GM18868 (cell line): ENCODE measurements around the gene TNFSF8.

Source experiments
- ATAC-seq: cut with Tn5 transposase; IDR thresholded peaks from one replicate; pipeline ENCODE4 v1.9.1; 2021; ENCODE audit warnings: mild to moderate bottlenecking, moderate library complexity; ENCODE audit not compliant: unreplicated experiment

The TNFSF8 gene

DNA sequence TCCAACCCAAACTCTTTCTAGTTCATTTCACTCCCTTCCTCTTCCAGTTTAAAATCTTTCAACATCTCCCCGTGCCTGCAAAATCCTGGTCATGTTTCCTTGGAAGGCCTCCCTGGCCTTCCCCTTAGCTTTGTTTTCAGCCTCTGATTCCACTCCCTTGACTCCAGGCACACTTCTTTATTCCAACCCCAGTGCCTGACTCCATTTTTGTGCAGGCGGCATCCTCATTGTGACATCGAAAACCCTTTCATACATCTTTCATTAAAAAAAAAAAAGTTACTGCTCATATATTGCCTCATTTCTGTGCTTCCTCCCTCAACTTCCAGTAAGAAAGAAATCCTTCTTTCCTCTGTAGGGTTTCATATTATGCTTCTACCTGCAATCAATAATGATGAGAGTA, 7.1 kb upstream of the TNFSF8 start:
- no peak for ATAC-seq

DNA sequence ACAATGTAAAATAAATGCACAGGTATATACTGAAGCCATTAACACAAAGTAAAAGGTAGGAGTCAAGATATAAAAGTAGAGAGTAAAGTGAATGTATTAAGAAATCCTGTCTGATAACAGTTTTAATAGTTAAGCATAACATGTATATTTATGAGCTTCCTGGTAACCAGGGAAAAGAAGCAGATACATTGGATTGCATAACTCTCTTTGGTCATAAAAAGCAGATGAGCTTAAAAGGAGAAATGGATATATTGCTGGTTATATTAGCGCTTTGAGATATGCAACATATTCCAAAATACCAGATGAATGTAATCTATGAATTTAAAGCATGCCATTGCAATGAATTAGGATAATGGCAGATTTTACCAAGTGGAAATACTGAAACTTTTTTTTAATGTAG, 6.2 kb upstream of the TNFSF8 start:
- ATAC-seq = no peak

DNA sequence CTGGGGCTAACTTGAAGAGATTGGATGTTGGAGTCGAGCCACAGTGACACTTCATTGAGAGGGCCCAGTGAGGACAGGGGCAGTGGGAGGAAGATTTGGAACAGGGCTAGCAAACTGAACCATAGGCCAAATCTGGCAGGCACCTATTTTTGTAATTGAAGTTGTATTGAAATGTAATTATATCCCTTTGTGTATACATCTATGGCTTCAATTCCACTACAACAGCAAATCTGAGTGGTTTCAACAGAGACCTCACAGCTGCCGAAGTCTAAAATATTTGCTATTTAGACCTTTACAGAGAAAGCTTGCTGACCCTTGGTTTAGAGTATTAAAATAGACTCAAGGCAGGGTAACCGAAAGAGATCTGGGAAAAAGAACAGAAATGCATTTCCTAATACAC, 4.7 kb upstream of the TNFSF8 start:
- no peak for ATAC-seq

DNA sequence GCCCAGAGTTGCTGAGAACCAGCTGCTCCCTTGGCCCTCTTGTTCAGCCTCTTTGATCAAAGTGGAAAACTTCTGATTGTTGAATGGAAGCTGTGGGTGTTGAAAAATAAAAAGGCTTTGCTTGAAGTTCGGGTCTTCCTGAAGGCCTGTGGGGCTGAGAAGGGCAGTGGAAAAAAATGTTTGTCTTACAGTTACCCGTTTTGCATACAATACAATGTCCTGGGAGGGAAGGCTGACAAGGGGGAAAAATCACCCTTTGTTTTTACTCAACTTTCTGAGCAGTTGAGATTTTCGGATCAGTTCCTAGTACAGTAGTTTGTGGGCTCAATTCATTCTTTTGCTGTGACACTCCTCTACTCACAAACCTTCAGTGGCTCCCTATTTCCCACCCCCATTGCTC, 2.1 kb upstream of the TNFSF8 start:
- no peak for ATAC-seq

DNA sequence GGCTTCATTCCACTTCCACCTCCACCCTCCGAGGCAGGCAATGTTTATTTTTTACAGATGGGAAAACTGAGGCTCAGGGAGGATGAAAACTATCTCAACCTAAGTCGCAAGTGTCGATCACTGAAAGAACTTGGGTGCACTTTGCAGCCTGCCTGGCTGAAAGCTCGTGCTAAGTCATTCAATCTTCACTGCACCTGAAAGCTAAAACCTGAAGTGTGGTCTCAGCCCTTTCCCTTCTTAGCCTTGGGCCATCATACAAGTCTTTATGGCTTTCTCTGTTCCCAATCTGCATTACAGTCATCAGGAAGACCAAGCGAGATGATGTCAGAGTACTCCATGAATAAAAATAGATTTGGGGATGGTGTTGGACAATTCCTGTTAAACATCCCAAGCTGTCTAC, 1.0 kb upstream of the TNFSF8 start:
- ATAC-seq = no peak

DNA sequence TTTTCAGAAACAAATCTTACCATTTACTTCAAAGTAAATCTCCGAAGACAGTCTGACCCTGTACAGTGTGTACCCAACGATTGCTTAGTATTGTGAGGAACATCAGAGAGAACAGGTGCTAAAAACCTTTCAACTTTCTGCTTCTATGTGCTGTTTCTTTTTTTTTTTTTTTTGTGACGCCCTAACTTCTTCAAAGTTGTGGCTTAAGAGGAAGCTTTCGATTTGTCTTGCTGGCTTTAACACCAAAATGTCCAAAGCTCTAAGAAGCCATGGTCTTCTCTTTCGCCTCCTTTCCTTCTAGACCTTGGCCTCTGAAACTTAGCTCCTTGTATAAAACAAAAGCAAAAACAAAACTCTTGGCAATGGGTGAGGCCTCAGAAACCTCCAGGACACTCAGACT, 1.2 kb downstream of the TNFSF8 start:
- ATAC-seq = no peak

DNA sequence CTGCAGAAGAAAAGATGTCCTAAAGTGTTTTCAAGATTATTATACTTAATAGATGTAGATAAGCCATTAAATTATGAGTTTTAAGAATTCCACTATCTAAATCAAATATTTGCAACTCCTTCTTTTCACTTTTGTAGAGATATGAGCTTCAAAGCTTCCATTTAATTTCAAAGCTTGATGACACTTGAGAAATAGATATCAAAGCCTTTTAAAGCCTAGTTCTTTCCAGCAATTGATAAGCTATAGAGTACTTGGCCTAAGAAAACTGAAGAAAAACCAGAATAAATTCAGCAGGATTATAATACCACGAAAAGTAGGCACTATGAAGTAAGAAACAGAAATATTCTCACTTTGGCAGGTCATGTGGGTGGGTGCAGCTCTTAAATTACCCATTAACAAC, 1.7 kb downstream of the TNFSF8 start:
- ATAC-seq = no peak

DNA sequence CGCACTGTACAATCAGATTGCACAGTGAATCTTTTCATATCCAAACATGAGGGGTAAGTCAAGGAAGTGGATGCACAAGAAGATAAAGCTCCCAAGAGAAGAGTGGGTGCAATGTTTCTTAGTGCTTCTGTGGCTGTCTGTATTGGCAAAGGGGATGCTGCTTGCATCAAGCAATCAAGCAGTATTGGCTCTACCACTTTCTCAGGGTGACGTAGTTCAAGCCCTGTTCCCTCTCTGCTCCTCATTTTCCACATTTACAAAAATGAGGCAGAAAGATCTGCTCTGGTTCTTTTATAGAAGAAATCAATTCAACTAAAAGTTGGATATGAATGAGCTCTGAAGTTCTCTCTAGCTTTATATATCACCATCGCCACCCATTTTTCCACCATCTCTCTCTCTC, 2.3 kb downstream of the TNFSF8 start:
- ATAC-seq = no peak

DNA sequence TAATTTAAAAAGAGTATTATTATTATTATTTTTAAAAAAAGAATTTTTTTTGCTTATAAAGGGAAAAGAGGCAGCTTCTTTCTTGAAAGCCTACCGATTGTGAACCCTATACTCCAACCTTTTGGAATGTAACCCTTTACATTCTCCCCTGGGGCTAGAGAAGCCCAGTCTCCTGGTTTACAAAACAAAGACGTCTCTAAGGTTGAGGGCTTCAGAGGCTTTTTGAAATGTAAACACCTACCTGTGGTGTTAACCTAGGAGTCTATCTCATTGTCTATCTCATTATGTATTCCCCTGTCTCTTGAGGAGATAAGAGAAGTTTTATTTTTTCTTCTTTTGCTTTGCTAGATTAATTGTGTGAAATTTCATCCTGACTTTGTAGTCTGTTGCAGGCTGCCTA, 4.7 kb downstream of the TNFSF8 start:
- ATAC-seq = no peak

DNA sequence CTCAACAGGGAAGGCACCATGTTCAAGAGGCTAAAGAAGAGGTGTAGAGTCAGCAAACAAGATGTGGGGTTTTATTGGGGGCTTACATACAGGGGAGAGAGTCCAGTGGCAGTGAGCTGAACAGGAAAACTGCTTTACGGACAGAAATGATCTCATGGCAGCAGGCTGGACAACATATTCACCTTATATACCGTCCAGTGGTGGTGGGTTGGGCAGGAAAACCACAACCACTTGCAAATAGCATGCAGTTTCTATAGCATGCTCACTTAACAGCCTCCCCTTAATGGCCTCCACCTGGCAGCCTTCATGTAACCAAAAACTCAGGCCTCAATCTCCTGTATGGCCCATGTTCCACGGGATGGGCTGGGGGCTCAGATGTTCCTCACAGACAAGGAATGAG, 5.4 kb downstream of the TNFSF8 start:
- ATAC-seq = no peak

DNA sequence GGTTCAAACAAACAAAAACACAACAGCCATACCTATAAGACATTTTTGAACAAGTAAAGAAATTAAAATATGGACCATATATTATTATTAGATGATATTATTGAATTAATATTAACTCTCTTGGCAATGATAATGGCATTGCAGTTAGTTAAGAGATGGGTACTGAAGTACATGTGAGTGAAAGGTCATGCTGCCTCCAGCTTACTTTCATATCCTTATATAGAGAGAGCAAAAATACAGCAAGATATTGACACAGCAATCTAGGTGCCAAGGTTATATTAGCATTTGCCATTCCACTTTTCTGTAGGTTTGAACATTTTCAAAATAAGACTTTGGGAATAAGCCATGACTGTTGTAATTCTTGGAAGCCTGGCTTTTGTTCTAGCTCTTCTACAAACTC, 6.1 kb downstream of the TNFSF8 start:
- ATAC-seq = no peak

DNA sequence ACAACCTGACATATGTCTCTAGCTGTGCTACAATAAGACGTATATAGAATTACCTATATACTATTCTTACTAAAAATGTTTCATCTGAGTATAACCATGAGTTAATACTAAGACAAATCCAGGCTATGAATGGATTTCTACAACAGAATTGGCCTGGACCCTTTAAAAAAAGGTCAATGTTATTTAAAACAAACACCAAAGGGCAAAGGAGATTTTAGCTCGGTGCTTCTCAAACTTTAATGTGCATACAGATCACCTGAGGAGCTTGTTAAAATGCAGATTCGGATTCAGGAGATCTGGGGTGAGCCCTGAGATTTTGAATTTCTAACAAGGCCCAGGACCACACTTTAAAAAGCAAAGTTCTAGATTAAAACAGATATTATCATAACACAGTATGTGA, 6.5 kb downstream of the TNFSF8 start:
- ATAC-seq = no peak

DNA sequence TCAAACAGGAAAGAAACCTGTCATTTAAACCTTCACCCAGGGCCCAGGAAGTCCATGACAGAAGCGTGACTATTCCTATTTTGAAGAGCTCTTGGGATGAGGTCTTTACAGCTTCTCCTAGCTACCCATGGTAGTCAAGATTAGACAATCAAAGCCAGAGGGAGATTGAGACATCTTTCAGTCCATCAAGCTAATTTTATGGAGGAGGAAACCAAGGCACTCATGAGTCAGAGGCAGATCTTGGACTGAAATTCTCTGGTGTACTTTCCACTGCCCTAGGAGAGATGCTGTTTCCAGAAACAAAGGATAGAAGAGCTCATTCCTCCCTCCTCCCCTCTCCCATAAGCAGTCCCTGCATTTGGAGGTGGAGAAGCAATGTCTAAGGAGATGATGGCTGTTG, 9.2 kb downstream of the TNFSF8 start:
- ATAC-seq = no peak

DNA sequence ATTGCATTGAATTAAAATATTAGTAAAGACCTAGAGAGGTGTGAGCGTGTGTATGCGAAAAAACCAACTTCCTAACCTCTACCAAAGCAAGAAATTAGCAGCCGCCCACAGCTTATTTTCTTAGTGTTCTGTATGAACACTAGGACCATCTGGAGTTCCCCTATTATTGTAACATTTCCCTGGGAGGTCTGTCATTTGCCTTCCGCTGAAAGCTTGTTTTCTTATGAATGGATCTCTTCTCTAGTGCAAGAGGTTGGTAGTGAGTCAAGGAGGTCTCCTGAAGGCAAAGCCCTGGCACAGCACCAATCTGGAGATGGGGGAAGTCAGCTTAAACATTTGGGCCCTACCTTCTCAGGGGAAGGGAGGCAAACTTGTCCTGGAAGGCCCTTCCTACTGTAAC, 10.8 kb downstream of the TNFSF8 start:
- ATAC-seq = peak; percentile 63

DNA sequence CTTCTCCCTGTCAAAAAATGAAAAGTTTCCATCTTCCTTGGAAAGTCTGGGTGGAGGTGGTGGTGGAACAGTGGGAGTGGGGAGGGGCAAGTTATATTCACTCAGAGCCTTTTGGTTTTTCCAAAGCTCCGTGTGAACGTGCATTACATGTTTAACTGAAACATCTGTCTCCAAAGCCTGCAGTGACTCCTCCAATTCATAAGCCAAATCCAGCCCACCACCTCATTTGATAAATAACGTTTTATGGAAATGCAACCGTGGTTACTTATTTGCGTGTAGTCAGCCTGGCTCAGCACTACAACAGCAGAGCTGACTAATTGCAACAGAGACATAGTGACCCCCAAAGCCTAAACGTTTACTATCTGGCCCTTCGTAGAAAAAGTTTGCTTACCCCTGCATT, 13.9 kb downstream of the TNFSF8 start:
- ATAC-seq = no peak

DNA sequence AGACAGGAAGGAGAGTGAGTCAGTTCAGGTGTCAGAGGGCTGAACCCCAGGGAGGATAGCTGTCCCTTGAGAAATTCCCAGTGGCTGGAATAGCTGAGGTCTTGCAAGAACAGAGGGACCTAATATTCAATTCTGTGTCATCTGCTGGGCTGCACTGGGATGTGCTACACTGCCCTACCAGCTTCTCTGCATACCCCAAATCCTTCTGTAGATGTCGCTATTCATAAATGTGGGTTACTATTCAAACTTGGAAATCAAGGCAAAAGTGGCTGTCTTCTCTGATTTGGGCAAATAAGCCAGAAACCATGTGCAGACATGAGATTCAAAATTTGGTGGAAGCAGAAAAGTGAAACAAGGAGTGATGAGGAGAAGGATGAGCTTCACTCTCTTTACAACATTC, 16.3 kb downstream of the TNFSF8 start:
- ATAC-seq = no peak

DNA sequence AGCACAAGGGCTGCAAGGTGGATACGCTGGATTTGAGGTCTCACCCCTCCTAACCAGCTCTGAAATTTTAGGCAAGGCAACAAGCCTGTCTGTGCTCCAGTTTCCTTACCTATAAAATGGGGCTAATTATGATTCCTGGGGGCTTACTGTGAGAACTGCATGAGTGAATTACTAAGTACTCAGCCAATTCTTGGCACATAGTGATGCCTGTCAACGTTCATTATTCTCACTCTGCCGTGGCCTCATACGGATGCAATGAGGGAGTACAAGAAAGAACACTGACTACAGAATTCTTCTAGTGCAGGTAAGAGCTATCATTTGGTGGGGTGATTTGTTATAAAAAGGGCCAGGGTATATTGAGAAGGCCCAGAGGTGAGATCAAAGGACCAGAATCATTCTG, 16.7 kb downstream of the TNFSF8 start:
- ATAC-seq = no peak

DNA sequence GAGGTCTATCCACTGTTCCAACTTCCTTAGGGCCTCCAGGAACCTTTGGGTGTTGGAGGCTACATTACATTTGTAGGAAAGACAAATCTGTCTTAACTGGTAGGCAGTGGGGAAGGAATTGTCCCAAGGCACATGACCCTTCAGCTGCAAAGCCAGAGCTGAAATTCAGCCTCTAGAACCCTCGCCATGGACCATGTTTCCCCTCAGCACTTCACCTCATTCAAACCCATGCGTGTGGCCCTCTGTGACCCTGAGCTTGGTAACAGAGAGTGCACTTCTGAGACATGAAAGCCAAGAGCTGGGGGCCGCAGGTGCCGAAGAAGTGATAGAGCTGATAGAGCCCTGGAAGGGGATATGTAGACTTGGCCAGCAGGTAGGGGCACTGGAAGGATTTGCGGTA, 17.2 kb downstream of the TNFSF8 start:
- no peak for ATAC-seq

DNA sequence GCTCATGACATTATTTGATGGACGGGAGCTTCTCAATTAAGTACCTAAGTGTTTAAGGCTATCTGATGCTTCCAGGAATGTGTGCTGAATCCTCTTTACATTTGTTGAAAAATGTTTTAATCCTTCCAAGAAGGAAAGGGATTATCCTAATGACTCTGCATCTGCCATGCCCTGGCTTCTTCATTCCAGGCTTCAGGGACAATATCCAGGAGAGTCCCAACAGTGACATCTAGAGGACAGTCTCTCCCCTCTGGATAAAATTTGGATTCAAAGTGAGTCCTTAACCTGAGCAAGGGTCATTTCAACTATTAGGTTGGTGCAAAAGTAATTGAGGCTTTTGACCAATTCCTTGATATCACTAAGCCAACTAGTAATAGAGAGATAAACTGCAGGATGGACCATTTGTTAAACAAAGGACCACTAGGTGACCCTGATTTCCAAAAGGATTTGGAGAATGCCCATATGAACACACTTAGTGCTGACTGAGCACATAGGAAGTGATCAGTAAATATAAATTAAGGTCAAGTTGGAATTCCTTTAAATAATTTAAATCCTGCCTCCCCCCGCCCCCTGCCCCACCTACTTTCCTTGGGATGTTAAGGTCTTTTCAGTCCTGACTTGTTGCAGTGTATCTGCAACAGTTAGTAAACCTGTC, 19.1 kb downstream of the TNFSF8 start:
- no peak for ATAC-seq

DNA sequence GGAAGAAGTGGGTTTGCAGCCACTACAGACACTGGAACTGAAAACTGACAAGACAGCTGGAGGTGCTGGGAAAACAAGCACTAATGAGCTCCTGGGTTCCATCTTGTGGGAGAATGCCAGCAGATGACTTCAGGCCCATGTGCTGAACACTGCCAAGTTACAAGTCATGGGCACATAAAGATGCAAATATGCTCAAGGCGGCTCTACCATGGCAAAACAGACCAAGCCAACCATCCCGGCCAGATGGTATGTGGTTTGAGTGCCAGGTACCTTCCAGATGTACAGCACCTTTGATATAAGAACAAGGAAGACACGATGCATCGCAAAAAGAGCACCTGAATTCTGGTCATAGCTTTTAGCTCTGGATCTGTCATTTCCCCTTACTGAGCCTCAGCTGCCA, 19.9 kb downstream of the TNFSF8 start:
- no peak for ATAC-seq

DNA sequence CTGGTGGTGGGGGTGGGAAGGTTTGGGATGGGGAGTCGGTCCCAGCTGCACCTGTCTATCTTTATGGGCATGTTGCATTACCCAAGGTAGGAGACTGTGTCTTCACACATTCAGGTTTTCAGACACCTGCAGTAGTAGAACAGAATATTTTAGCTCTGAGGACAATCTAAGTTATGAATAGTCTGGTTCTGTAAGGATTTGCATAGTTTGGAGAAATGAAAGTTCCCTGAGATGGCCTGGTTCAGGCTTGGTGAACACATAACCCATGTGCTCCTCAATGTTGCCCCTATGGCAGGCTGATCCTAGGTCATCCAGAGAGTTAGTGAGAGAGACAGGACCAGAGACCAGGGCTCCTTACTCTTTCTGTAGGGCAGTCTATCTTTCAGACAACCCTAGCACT, 20.7 kb downstream of the TNFSF8 start:
- no peak for ATAC-seq

DNA sequence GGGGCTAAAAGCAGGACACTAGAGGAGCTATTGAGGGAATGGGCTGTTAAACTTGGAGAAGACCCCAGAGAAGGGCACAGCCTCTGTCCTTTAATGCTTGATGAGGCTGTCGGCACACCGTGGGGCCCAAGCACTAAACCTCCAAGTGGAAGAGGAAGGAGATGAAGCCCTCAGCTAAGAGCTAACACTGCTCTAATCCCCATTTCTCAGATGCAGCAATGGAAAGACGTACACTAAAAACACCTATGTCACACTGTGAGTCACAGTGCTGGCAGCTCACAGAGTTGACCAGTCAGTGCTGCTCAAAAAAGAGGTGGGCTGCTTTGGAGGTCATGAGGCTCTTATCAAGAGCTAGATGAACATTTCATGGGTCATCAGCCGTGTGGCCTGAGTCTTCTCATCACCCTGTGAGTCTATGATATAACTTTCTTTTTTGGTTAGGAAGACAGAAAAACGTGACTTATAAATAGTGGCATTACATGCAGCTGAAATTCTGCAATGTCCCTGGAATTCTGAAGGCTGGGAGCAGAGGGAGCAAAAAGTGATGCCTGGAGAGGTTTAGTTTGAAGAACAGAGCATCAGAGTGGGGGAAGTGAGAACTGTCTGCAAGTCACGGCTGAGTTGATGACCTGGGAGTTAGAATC, 21.5 kb downstream of the TNFSF8 start:
- peak; percentile 39 for ATAC-seq

DNA sequence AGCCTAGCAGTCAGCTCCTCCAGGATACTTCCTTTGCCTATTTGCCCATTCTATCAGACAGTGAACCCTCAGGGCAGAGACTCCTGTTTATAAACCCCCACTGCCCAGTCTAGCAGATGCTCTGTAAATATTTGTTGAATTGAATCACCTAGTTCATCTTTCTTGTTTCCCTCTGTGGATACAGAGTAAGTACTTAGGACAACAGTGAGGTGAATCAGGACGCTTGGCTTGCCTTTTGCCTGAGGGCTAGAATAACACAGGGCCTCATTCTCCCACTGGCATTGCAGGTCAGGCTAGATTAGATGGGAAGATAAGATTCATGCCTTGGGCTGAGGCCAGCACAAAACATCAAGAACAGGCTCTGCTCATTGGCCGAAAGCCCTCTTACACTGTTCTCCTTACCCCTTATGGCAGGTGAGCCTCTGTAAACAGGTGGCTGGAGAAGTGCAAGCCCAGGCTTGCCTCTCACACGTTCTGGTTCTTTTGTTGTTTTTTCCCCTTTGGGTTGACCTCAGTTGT, 22.2 kb downstream of the TNFSF8 start:
- peak; percentile 43 for ATAC-seq
